GM18870 (cell line): ENCODE measurements around the gene THAP4.
"Not testable (repeated sequence)": the region's sequence is repeated elsewhere in the genome, so short reads cannot be mapped to it uniquely, and the experiment has no call there.

Experiments used
- ATAC-seq: cut with Tn5 transposase; IDR thresholded peaks from one replicate; pipeline ENCODE4 v1.9.1; 2021; ENCODE audit warnings: moderate library complexity; ENCODE audit not compliant: unreplicated experiment

THAP4 gene

DNA sequence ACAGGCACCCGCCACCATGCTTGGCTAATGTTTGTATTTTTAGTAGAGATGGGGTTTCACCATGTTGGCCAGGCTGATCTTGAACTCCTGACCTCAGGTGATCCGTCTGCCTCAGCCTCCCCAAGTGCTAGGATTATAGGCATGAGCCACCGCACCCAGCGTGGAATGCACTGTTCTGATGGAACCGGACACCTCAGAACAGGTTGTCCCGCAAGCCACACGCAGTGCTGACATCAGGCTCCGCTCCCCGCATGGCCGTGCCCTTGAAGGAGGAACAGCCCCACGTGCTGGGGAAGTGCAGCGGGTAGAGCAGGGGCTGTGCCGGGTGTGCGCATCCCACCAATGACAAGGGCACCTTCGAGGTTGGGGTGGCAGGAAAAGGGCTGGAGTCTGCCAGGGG lies 69.7 kb downstream of the THAP4 start:
- not testable (repeated sequence) for ATAC-seq

DNA sequence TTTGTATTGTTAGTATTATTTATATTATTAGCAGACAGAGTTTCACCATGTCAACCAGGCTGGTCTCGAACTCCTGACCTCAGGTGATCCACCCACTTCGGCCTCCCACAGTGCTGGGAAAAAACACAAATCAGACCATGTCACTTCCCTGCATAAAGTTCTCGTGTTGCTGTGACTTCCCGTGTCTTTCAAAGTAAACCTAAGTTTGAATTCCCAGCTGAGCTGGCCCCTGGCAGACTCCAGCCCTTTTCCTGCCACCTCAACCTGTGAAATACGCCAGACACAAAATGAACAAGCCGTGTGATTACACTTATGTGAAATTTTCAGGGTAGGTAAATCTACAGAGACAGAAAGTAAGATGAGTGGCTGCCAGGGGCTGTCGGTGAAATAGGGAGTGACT lies 70.5 kb downstream of the THAP4 start:
- ATAC-seq: no peak

DNA sequence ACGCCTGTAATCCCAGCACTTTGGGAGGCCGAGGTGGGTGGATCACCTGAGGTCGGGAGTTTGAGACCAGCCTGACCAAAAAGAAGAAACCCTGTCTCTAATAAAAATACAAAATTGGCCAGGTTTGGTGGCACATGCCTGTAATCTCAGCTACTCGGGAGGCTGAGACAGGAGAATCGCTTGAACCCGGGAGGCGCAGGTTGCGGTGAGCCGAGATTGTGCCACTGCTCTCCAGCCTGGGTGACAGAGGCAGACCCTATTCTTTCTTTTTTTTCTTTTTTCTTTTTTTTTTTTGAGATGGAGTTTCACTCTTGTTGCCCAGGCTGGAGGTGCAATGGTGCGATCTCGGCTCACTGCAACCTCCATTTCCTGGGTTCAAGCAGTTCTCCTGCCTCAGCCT lies 70.9 kb downstream of the THAP4 start:
- not testable (repeated sequence) for ATAC-seq

DNA sequence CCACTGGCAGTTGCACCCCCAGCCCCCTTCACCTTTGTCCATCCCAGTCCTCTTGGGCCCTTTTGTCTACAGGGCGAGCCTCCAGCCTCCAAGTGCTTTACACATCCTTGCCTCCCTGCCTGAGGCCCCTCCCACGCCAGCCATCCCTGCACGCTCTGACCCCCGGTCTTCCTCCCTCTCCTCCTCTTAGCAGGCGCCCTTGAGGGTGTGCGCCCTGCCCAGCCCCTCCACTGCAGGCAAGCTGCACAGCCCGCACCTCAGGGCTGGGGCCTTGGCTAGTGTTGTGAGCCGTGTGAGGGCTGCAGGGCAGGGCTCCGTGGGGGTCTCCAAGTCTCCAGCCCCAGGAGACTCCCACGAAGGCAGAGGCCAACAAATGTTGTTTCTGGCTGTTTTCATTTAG lies 71.5 kb downstream of the THAP4 start:
- no peak for ATAC-seq

DNA sequence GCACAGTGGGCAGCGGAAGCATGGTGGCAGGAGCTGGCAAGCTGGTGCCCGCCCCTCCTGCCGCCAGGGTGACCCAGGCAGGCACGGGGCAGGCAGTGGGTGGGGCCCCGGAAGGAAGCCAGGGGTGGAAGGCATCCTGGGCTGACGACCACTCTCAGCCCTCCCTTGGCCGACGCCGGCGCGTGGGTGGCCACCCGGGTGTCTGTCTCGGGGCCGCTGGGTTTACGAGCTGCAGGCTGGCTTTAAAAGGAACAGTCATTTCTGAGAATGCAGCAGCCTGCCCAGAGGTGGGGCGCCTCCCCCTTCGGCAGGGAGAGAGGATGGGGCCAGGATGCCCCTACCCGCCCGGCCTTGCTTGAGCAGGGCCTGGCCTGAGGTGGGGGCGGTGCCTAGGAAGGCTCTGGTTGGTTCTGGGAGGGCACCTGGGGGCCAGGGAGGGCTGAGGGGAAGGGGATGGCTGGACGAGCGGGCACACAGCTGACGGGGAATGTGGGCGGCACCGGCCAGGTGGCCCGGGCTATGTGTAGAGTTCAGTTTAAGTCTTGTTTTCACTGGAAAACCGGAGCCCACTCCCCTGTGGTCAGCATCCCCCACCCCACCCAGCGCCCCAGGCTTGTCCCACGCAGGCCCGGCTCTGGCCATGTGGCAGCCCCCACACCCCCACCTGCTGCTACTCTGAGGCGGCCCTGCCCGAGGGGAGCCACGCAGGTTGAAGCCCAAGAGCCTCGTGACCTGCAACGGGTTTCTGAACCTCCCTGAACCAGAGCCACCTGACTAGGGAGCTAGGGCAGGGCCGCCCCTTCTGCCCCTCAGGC lies 72.2 kb downstream of the THAP4 start:
- no peak for ATAC-seq

DNA sequence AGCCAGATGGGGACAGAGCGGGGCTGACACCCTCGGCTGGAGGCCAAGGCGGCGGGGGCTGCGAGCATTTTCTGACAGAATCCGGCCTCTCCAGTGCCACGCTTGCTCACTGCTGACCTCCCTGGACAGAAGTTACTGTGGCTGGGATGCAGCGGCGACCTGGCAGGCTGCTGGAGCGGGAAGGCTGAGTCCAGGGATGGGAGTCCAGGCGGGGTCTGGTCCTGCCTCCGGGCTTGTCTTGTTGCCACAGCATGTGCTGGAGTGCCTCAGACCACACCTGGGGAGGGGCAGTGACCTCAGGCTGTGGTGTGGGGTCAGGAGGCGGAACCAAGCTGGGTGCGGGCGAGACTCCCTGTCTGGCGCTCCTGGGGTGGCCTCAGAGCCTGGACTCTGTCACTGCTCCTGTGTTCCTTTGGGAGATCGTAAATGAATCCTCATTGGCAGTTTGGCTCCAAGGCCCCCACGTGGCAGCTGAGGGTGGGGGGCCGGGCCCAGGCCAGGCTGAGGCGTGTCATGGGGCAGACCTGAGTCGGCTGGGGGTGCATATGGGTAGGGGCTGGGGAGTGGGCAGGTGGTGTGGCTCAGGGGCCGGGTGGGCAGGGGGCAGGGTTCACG lies 72.9 kb downstream of the THAP4 start:
- ATAC-seq: no peak

DNA sequence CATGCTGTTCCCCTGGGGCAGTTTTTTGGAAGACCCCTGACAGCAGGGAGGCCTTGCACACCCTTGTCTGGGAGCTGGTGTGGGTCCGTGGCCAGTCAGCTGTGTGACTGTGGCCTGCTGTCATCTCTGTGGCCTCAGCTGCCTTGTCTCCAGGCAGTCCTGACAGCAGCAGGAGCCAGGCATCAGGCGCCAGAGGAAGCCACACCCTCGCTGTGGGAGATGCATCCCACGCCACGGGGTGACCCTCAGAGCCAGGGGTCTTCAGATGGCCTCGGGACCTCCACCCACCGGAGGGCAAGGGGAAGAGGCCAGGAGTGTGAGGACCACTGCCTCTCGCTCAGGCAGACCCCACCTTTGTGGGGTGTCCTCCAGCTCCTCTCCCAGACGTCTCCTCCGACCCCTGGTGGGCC lies 73.4 kb downstream of the THAP4 start:
- ATAC-seq: no peak

DNA sequence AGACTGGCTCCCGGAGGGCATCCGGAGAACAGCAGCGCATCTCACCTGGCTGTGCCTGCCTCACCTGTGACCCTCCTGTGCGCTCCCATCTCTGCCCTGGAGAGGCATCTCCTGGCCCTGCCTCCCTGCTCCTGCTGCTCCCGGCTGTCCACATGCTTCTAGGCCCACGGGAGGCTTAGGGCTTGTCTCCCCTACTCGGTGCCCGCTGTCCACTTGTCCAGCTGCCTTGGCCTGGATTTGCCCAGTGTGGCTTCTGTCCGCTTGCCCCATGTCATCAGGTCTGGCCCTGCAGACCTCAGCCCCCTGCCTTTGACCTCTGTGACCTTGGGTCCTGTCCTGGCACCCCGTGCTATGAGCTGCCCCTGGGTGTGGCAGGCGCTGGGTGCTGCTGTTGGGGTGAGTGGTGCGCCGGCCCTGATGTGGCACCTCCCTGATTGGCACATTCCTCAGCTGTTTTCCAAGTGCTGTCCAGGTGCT lies 73.9 kb downstream of the THAP4 start:
- ATAC-seq: no peak

DNA sequence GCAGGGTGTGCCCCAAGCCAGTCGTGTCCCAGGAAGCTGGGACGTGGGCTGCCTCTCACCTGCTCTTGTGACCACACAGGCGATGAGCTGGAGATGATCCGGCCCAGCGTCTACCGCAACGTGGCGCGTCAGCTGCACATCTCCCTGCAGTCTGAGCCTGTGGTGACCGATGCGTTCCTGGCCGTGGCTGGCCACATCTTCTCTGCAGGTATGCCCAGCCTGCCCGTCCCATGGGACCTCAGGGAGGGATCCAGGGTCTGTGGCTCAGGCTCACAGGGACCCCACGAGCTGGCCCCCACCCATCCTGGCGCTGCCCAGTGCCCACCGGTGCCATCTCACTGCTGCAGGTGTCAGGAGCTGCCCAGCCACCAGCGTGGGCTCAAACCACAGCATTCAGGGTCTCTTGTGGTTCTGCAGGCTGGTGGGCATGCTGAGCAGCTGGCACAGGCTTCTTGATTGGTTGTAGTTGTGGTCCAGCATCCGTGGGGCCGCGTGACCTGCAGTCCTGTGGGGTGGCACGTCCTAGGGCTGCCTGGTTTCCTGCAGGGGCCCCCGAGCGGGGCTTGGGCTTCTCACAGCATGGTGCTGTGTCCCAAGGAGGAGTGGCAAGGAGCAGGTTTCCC lies 74.6 kb downstream of the THAP4 start:
- ATAC-seq: no peak

DNA sequence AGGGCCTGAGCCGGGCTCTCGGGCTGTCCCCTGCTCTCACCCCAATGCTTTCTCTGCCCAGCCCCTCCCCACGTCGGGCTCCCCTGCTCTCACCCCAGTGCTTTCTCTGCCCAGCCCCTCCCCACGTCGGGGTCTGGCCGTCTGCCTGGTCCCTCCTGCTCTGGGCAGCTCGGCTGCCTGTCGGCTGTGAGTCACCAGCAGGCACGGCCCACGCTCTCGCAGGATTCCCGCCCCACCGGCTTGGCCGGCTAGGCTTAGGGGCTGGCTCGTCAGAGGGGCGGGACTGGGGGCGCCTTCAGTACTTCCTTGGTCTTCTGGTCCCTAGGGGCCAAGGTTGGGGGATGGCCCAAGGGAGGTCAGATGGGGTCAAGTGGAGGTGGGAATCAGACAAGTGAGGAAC lies 75.1 kb downstream of the THAP4 start:
- ATAC-seq: no peak

DNA sequence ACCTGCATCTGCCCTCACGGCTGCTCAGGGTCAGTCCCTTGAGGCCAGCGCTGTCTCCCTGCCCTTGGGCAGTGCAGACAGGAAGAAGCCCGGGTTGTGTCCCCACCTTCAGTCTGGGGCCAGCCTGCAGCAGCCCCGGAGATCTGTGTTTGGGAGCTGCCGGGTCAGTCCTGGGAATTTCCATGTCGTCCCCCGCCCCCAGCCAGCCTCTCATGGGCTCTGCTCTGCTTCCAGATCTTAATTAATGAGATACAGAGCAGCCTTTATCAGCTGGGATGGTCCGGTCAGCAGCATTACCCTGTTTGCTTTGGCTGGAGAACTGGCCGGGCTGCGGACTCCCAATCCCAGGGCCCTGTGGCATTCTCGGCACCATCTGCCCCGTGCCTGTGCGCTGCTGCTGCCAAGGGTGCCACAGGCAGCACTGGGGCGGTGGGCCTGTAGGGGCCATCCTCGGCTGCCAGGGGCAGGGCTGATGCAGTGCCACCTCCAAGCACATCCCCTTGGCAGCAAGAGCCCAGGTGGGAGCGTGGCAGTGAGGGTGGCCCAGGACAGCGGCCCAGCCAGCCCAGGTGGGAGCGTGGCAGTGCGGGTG lies 76.0 kb downstream of the THAP4 start:
- no peak for ATAC-seq

DNA sequence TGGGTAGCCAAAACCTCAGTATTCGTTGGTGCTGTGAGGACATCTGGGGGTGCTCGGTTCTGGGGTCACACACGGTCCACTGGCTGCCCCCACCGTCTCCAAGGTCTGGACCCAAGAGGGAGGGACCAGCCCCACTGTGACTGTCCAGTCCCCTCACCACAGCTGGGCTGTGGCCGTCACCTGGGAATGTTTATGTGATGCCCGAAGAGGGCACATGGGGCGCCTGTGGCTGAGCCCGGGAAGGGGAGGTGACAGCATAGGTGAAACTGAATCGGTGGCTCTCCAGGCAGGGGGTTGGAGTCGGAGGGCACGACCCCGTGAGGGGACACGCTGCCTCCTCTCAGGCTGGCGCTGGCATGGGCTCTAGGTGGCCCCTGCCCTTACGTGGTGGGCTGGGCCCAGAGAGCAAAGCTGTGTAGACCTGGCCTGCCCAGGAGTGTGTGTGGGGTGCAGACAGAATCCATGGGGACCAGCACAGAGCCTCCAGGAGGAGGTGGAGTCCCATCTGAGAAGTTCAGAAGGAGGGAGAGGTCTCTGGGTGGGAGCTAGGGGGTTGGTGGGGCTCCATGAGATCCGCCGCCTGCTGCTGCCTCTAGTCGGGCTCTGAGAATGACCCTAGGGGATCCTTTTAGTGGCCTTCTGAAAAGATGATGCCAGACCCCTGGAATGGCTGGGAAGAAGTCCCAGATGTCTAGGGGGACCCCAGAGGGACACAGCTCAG lies 76.6 kb downstream of the THAP4 start:
- no peak for ATAC-seq

DNA sequence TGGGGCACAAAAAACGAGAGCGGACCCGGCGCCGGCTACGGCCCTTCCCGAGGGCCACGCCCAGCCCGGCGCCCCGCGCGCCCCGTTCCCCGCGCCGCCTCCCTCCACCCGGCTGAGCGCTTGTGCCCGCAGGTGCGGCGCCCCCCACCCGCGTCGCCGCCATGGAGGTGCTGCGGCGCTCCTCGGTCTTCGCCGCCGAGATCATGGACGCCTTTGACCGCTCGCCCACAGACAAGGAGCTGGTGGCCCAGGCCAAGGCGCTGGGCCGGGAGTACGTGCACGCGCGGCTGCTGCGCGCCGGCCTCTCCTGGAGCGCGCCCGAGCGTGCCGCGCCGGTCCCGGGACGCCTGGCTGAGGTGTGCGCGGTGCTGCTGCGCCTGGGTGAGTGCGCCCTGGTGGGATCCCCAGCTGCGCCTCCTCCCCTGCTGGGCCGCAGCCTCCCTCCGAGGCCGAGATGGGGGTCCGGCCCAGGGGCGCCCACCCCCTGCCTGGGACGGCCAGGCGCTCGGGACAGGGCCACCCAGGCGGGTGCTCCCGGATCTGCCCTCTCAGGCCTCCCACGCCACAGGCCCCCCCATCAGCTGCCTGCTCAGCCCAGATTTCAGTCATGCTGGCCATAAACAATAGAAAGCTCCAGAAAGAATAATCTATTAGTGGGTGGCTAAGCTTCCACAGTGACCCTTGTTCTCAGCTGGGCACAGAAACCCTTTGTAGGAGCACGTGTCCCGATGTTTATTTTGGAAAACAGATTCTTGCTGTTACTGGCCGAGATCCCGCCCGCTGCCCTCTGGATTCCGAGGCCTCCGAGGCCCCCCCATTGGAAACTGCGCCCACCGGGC lies 77.4 kb downstream of the THAP4 start:
- ATAC-seq: no peak

DNA sequence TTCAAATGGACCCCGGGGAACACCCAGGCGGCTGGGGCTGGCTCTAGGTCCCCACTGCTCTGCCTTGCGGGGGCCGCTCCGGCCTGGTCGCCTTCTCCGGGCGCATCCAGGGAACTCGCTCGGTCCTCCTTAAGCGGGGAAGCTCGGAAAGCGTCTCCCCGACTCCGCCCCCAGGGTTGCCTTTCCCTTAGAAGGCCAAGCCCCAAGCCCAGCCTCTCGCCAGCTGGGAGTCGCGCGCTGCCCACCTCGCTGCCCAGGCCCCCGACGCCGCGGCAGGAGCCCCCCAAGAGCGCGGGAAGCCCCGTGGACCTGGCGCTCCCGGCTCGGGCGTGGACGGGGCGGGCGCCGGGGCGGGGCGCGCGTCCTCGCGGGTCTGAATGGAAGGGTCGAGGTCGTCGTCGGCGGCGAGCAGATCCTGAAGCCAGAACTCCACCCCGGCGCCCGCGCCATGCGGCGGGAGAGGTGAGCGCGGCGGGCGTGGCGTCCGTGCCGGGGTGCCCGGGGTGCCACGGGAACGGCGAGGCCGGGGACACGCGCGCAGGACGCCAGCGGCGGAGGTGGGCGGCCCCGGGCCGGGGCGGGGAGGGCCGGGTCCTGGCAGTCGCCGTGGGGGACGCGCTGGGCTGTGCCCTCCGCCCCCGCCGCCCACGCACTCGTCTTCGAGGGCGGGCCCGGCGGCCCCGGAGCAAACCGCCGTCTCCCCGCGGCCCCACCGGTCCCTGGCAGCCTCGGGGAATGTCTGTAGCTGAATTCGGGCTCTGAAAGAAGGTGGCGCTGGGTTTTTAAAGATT lies 78.2 kb downstream of the THAP4 start, which contains the start of gene BOK:
BOK (plus strand) TSS at position 214 of the 791 bp plus-strand sequence. CDS start 739 bp downstream, outside the sequence.
- no peak for ATAC-seq

DNA sequence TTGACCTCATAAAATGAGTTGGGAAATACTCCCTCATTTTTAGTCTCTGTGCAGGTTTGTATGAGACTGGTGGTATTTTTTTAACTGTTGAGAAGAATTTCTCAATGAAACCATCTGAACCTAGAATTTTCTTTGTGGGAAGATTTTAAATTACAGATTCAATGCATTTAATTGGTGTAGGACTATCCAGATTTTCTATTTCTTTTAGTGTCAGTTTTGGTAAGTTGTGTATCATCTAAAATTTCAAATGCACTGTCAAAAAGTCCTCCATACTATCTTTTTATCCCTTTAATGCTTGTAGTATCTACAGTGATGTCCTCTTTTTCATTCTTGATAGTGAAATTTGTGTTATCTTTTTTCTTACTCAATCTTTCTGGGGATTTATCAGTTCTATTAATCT lies 80.2 kb downstream of the THAP4 start:
- ATAC-seq: no peak

DNA sequence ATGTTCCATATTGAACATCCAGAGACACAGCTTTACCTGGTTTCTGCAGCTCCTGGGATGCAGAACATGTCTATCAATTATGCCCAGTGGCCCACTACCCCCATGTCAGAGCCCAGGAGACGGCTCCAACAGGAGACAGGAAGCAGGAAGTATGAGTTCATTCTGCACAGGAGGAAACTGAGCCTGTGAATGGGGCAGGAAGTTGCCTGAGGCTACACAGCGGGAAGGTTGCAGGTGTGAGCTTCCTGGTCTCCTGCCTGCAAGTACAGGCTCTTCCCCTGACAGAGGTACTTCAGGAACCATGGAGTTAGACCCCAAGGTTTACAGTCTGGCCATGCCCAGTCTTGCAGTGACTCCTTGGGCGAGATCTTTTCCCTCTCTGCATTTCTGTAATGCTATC lies 81.2 kb downstream of the THAP4 start:
- ATAC-seq: no peak

DNA sequence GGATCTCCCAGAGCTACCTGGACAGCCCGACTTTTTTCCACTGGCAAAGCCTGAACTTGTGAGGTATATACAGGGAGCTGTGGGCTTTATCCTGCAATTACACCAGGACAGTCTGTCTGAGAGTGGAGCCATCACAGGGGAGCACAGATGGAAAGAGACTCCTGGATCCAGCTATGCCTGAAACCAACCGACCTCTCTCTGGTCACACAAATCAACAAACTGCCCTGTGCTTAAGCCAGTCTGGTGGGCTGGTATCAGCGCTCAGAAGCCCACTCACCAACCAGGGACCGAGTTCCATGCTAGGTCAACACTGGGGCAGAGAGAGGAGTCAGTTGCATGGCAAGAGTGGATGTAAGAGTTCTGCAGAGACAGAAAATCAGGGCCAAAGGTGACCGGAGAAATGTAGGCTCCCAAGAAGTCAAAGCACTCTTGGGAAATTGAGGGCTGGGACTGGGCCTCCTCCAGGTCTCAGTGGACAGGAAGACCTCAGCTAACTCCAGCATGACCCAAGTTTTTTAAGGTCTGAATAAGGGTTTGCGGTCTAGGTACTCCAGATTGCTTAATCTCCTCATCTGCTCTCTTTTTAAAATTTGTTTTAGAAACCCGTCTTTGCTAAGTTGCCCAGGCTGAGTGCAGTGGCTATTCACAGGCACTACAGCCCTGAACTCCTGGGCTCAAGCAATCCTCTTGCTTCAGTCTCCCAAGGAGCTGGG lies 82.2 kb downstream of the THAP4 start:
- ATAC-seq: no peak

DNA sequence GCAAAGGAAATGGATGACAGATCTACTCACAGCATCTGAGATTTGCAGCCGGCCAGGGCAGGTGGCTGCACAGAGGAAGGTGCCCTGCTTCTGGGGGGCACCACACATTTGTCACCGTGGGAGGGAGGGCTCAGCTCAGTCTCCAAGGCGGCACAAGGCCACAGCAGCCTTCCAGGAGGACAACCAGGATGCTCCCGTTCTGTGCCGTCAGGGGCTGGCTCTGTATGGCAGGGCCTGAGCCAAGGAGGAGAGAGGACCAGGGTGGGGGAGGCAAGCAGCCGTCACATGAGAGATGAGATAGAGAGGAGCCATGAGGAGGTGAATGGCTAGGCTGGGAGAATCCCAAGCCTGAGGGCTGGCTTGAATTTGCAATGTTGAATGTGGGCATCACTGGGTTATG lies 83.0 kb downstream of the THAP4 start:
- ATAC-seq: no peak

DNA sequence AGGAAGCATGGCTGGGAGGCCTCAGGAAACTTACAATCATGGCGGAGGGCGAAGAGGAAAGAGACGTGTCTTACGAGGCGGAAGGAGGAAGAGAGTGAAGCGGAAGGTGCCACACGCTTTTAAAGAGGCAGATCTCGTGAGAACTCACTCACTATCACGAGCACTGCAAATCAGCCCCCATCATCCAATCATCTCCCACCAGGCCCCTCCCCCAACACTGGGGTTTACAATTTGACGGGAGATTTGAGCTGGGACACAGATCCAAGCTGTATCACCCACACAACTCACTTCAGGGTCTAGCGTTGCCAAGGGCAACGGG lies 83.5 kb downstream of the THAP4 start:
- no peak for ATAC-seq
